ENCODE data around the gene CCDC137.

CCDC137 gene

DNA sequence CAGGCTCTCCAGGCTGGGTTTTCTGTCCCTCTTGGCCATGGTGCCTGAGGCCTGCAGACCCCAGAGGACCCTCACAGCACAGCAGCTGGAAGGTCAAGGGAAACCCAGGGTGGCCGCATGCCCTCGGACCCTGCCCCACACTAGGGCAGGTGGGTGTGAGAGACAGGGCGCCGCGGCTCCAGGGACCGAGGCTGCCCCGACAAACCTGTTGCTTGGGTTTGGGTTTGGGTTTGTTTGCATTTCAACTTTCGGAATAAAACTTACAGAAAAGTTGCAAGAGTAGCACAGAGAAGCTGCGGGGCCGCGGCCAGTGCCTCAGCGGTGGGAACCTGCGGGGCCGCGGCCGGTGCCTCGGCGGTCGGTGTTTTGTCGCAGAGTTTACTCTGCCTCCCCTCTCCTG is 25.1 kb downstream of the CCDC137 start:
- Histone ChIP-seq H3K27ac (ENCODE audit: extremely low read depth, low read depth, low read length) (no peak overlapping the region), H3K4me3 (ENCODE audit: low read depth, low read length) (no peak overlapping the region), H3K9me3 (ENCODE audit: control insufficient read depth, insufficient read depth, low read depth, low read length) (no peaks in the 10 kb centered on the region), H3K4me1 (ENCODE audit: control insufficient read depth, insufficient read depth, low read length) (no peaks in the 10 kb centered on the region), H3K36me3 (ENCODE audit: control insufficient read depth in 2 of 2, insufficient read depth in 1 of 2, low read length in 2 of 2) (peaks cover 6 to 98% of the 10 kb centered on the region in 2 experiments; a peak in 2 of 3 replicates)
- ChIA-PET POLR2A (interaction anchor here (1.1 to 2.3 kb wide), 2 partner anchors 11 to 12 kb away, joined by 3 to 10 read pairs; partner anchors contain the start of gene MRPL12), CTCF (interaction anchor here (1.0 to 1.1 kb wide), 2 partner anchors 11 to 16 kb away, joined by 3 read pairs; no protein-coding TSS in a partner anchor)
- TF ChIP-seq ZNF830 (tag by site-specific recombination; IDR thresholded peaks at IDR 0.05; ENCODE audit: low read depth) (no peak), KLF8 (tag by site-specific recombination; IDR thresholded peaks at IDR 0.05) (no peak), SCRT2 (tag by site-specific recombination; IDR thresholded peaks at IDR 0.05) (peak; percentile 81), ZNF335 (tag by site-specific recombination; conservative IDR thresholded peaks at IDR 0.05) (no peak), SCRT1 (tag by site-specific recombination; IDR thresholded peaks at IDR 0.05; ENCODE audit: borderline replicate concordance) (peak; percentile 59; the same call in 1 of the 2 replicates), ZNF184 (tag by site-specific recombination; IDR thresholded peaks at IDR 0.05) (no peak)

DNA sequence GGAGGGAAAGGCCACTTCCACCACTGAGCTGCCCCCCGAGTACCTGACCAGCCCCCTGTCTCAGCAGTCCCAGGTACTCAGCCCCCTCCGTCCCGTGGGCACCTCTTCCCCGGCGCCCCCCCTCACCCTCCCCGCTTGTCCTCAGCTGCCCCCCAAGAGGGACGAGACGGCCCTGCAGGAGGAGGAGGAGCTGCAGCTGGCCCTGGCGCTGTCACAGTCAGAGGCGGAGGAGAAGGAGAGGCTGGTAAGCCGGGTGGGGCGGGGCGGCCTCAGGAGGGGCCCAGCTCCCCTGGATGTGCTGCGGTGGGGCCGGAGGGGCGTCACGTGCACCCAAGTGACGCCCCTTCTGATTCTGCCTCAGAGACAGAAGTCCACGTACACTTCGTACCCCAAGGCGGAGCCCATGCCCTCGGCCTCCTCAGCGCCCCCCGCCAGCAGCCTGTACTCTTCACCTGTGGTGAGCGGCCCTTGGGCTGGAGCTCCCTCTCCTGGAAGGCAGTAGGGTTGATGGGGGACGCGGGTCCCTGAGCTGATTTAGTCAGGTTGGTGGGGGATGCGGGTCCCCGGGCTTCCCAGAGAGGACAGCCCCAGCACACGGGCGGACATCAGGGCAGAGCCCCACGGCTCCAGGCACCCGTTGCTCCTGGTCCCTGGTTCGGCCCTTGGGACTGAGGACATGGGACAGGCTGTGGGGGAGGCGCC is 27.1 kb downstream of the CCDC137 start:
- H3K27ac ChIP-seq (ENCODE audit: extremely low read depth, low read depth, low read length), result no peak overlapping the region
- ChIA-PET POLR2A (interaction anchor here (0.5 to 2.0 kb wide), 5 partner anchors 9 to 20 kb away, joined by 3 to 15 read pairs (median 4); partner anchors contain the start of genes ARL16, HGS and MRPL12), CTCF (interaction anchor here (0.6 to 1.7 kb wide), 5 partner anchors 9 to 18 kb away, joined by 3 to 7 read pairs (median 5); partner anchors contain the start of gene MRPL12)
- no peaks in the 10 kb centered on the region for H3K4me1 ChIP-seq (ENCODE audit: control insufficient read depth, insufficient read depth, low read length)
- TF ChIP-seq, protein P1, sequence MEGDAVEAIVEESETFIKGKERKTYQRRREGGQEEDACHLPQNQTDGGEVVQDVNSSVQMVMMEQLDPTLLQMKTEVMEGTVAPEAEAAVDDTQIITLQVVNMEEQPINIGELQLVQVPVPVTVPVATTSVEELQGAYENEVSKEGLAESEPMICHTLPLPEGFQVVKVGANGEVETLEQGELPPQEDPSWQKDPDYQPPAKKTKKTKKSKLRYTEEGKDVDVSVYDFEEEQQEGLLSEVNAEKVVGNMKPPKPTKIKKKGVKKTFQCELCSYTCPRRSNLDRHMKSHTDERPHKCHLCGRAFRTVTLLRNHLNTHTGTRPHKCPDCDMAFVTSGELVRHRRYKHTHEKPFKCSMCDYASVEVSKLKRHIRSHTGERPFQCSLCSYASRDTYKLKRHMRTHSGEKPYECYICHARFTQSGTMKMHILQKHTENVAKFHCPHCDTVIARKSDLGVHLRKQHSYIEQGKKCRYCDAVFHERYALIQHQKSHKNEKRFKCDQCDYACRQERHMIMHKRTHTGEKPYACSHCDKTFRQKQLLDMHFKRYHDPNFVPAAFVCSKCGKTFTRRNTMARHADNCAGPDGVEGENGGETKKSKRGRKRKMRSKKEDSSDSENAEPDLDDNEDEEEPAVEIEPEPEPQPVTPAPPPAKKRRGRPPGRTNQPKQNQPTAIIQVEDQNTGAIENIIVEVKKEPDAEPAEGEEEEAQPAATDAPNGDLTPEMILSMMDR (tag by site-specific recombination; IDR thresholded peaks at IDR 0.05), result peak; percentile 49
- TF ChIP-seq ZNF654 (tag by site-specific recombination; IDR thresholded peaks at IDR 0.05; ENCODE audit: low read depth) (0 out of 2 replicates have a peak, but pooled peaks have one; percentile 7), ZNF169 (tag by site-specific recombination; IDR thresholded peaks at IDR 0.05) (no peak), ZNF624 (tag by site-specific recombination; IDR thresholded peaks at IDR 0.05) (no peak), KLF1 (tag by site-specific recombination; IDR thresholded peaks at IDR 0.05) (peak; percentile 49; the same call in 1 of the 2 replicates)
- H3K4me3 ChIP-seq (ENCODE audit: low read depth, low read length), result no peak overlapping the region
- H3K36me3 ChIP-seq (ENCODE audit: control insufficient read depth in 2 of 2, insufficient read depth in 1 of 2, low read length in 2 of 2), result peaks cover 24 to 98% of the 10 kb centered on the region in 2 experiments
- no peaks in the 10 kb centered on the region for H3K9me3 ChIP-seq (ENCODE audit: control insufficient read depth, insufficient read depth, low read depth, low read length)

DNA sequence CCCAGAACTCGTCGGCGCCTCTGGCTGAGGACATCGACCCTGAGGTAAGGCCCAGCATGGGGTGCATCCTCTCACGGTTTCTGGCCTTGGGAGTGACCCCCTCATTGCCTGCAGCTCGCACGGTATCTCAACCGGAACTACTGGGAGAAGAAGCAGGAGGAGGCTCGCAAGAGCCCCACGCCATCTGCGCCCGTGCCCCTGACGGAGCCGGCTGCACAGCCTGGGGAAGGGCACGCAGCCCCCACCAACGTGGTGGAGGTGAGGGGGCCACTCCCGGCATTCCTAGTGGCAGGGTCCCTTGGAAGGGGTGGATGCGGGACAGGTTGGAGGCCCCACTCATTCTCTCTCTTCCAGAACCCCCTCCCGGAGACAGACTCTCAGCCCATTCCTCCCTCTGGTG is 28.3 kb downstream of the CCDC137 start:
- H3K27ac ChIP-seq (ENCODE audit: extremely low read depth, low read depth, low read length), result no peak overlapping the region
- peaks cover 35 to 98% of the 10 kb centered on the region in 2 experiments for H3K36me3 ChIP-seq (ENCODE audit: control insufficient read depth in 2 of 2, insufficient read depth in 1 of 2, low read length in 2 of 2)
- no peaks in the 10 kb centered on the region for H3K9me3 ChIP-seq (ENCODE audit: control insufficient read depth, insufficient read depth, low read depth, low read length)
- TF ChIP-seq, protein P2, sequence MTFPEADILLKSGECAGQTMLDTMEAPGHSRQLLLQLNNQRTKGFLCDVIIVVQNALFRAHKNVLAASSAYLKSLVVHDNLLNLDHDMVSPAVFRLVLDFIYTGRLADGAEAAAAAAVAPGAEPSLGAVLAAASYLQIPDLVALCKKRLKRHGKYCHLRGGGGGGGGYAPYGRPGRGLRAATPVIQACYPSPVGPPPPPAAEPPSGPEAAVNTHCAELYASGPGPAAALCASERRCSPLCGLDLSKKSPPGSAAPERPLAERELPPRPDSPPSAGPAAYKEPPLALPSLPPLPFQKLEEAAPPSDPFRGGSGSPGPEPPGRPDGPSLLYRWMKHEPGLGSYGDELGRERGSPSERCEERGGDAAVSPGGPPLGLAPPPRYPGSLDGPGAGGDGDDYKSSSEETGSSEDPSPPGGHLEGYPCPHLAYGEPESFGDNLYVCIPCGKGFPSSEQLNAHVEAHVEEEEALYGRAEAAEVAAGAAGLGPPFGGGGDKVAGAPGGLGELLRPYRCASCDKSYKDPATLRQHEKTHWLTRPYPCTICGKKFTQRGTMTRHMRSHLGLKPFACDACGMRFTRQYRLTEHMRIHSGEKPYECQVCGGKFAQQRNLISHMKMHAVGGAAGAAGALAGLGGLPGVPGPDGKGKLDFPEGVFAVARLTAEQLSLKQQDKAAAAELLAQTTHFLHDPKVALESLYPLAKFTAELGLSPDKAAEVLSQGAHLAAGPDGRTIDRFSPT (tag by site-specific recombination; IDR thresholded peaks at IDR 0.05), result 0 out of 2 replicates have a peak, but pooled peaks have one; percentile 19
- TF ChIP-seq ZNF521 (tag by site-specific recombination; IDR thresholded peaks at IDR 0.05), result no peak
- no peak overlapping the region for H3K4me3 ChIP-seq (ENCODE audit: low read depth, low read length)
- H3K4me1 ChIP-seq (ENCODE audit: control insufficient read depth, insufficient read depth, low read length), result no peaks in the 10 kb centered on the region
- ChIA-PET POLR2A (interaction anchor here (1.7 to 2.7 kb wide), 3 partner anchors 8 to 11 kb away, joined by 9 to 16 read pairs (median 15); partner anchors contain the start of genes ARL16, HGS and MRPL12), CTCF (interaction anchor here (1.0 kb wide), 1 partner anchor 19 kb away, joined by 6 read pairs; no protein-coding TSS in a partner anchor)

All from HEK293 (cell line).